GM19351 (cell line): ENCODE results near the gene PAK1IP1.
"Not testable (repeated sequence)": the region's sequence is repeated elsewhere in the genome, so short reads cannot be mapped to it uniquely, and the experiment has no call there.

Experiments used
- ATAC-seq: cut with Tn5 transposase; IDR thresholded peaks from one replicate; pipeline ENCODE4 v1.9.1; 2021; ENCODE audit warnings: mild to moderate bottlenecking, moderate library complexity; ENCODE audit not compliant: unreplicated experiment

PAK1IP1 gene, protein sequence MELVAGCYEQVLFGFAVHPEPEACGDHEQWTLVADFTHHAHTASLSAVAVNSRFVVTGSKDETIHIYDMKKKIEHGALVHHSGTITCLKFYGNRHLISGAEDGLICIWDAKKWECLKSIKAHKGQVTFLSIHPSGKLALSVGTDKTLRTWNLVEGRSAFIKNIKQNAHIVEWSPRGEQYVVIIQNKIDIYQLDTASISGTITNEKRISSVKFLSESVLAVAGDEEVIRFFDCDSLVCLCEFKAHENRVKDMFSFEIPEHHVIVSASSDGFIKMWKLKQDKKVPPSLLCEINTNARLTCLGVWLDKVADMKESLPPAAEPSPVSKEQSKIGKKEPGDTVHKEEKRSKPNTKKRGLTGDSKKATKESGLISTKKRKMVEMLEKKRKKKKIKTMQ

DNA sequence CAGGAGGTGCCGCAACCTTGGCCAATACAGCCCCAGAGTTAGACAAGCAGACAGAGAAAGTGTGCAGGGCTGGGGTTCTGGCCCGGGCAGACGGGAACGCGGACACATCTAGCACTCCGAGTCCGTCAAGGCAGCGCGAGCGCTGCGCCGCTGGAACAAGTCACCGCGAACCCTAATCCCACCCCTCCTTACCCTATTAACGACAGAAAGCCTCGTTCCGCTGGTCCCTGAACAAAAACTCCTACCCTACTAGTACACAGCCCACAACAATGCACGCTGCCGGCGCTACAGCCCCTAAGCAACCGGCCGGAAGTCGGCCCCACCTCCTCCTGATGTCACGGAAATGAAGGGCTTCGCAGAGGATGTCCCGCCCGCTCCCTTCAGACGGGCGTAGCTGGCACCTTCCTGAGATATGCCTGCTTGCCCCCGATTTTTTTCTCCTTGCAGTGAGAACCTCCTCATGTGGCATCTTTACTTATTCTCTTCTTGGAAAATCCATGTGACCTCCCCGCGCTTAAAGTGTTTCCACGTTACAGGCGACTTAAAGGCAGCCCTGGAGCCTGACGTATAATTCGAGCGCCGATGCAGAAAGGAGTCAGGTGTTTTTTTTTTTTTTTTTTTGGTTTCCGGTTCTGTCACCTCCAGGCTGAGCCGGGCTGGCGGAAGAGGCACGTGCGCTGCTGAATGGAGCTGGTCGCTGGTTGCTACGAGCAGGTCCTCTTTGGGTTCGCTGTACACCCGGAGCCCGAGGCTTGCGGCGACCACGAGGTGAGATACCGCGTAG lies at the start of gene PAK1IP1, which contains the start of gene C6orf52:
Gene PAK1IP1 (plus strand): TSS at position 671 of the 784 bp plus-strand sequence. CDS start 14 bp downstream, at position 685.
Gene C6orf52 (minus strand): TSS at position 315 of the 784 bp plus-strand sequence. CDS start 7,066 bp downstream, outside the sequence.
- peak; percentile 98 for ATAC-seq

DNA sequence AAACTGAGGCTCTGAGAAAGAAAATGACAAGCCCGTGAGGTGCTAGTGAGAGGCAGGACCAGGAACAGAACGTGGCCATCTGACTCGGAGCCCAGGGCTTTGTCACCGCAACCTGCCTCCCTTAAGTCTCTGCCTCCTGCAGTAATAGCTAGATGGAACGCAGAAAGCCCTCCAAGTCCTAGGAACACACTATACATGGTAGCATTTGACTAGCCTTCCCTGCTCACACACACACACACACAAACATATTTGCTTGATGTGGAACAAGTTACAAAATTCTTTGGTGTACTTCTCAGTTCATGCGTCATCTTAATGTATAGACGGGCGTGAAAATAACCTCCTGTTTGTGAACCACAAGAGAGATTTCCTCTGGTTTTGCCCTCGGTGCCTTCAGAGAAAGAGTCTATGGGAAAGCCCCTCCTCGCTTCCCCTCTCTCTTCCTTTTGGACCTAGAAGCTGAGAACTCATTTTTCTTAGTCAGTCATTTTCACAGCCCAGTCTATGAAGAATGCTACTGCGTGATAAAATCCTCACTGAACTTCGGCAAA lies 39.2 kb upstream of the PAK1IP1 start:
- no peak for ATAC-seq

DNA sequence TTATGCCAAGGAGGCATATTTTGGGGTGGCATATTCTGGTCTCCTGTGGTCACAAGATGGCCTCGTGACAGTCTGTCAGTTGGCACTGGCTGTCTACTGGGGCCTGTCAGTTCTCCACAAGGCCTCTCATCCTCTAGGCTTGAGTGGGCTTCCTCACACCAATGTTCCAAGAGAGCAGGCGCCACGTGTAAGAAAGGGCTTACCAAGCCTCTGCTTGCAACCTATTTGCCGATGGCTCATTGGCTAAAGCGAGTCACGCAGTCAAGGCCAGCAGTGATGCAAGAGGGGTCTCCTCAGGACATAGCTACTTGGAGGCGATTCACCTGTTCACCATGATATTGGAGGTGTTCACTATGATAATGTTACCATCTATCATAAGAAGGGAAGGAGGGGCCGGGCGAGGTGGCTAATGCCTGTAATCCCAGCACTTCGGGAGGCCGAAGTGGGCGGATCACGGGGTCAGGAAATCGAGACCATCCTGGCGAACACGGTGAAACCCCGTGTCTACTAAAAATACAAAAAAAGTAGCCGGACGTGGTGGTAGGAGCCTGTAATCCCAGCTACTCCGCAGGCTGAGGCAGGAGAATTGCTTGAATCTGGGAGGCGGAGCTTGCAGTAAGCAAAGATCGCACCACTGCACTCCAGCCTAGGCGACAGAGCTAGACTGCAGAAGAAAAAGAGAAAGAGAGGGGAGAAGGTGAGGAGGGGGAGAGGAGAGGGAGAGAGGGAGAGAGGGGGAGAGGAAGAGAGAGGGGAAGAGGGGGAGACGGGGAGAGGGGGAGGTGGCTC lies 35.7 kb upstream of the PAK1IP1 start:
- ATAC-seq: no peak

DNA sequence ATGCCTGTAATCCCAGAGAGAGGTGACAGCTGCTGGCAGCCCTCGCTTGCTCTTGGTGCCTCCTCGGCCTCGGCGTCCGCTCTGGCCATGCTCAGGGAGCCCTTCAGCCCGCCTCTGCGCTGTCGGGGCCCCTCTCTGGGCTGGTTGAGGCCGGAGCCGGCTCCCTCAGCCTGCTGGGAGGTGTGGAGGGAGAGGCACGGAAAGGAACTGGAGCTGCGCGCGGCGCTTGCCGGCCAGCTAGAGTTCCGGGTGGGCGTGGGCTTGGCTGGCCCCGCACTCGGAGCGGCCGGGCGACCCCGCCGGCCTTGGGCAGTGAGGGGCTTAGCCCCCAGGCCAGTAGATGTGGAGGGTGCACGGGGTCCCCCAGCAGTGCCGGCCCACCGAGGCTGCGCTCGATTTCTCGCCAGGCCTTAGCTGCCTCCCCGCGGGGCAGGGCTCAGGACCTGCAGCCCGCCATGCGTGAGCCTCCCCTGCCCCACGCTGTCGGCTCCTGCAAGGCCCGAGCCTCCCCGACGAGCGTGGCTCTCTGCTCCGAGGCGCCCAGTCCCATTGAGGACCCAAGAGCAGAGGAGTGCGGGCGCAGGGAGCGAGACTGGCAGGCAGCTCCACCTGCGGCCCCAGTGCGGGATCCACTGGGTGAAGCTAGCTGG lies 34.9 kb upstream of the PAK1IP1 start:
- peak; percentile 62 for ATAC-seq

DNA sequence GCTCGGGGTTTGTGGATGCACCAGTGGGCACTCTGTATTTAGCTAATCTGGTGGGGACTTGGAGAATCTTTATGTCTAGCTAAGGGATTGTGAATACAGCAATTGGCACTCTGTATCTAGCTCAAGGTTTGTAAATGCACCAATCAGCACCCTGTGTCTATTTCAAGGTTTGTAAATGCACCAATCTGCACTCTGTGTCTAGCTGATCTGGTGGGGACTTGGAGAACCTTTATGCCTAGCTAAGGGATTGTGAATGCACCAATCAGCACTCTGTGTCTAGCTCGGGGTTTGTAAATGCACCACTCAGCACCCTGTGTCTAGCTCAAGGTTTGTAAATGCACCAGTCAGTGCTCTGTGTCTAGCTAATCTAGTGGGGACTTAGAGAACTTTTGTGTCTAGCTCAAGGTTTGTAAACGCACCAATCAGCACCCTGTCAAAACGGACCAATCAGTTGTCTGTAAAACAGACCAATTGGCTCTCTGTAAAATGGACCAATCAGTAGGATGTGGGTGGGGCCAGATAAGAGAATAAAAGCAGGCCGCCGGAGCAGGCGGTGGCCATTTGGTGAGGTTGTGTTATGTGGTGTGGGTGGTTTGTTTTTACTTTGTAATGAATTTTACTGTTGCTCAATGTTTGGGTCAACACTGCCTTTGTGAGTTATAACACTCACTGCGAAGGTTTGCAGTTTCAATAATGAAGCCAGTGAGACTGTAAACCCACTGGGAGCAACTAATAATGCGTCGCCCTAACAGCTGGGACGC lies 34.2 kb upstream of the PAK1IP1 start:
- not testable (repeated sequence) for ATAC-seq

DNA sequence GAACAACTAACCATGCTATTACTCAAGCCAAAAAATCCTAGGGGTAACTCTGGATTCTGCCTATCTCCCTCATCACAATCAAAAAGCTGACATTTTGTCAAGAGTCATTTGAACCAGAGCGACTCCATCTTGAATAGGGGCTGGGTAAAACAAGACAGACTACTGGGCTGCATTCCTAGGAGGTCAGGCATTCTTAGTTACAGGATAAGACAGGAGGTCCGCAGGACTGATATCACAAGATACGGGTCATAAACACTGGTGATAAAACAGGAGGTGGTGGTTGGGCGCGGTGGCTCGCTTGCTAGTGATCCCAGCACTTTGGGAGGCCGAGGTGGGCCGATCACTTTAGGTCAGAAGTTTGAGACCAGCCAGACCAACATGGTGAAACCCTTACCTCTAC lies 32.6 kb upstream of the PAK1IP1 start:
- ATAC-seq: no peak

DNA sequence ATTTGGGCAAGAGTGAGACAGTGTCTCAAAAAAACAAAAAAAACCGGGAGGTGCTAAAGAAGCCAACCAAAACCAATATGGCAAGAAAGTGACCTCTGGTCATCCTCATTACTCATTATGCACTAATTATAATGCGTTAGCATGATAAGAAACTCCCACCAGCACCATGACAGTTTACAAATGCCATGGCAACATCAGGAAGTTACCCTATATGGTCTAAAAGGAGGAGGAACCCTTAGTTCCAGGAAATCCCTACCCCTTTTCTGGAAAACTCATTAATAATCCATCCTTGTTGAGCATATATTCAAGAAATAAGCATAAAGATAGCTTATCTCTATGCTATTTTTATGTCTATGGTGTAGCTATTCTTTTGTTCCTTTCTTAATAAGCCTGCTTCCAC lies 32.0 kb upstream of the PAK1IP1 start:
- no peak for ATAC-seq

DNA sequence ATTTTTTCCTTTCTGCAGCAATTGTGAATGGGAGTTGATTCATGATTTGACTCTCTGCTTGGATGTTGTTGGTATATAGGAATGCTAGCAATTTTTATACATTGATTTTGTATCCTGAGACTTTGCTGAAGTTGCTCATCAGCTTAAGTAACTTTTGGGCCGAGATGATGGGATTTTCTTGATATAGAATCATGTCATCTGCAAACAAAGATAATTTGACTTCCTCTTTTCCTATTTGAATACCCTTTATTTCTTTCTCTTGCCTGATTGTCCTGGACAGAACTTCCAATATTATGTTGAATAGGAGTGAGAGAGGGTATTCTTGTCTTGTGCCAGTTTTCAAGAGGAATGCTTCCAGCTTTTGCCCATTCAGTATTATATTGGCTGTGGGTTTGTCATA lies 29.2 kb upstream of the PAK1IP1 start:
- not testable (repeated sequence) for ATAC-seq

DNA sequence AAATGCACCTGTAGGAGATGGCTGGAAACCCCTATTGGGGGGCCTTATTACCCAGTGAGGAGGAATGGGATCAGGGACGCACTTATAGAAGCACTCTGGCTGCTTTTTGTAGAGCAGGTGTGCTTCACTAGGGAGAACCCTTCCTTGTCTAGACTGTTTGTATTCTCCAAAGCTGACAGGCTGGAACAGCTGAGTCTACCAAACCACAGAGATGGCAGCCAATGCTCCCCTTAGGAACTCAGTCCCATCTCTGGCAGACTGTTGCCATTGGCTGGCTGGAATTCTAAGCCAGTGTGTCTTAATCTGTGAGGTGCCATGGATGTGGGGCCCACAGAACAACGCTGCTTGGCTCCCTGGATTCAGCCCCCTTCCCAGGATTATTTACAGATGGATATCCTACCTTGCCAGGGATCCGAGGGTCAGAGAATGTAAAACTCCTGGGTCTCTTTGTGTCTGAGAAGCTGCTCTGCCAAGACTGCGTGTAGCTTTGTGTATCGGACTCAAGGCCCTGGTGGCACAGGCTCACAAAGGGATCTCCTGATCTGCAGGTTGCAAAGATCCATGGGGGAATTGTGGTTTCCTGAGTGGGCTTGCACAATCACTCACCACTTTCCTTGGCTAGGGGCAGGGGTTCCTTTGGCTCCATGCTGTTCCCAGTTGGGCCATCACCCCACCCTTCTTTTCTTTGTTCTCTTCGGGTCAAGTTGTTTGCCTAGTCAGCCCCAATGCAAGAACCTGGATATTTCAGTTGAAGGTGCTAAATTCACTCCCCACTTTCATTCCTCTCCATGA lies 26.4 kb upstream of the PAK1IP1 start:
- ATAC-seq: no peak

DNA sequence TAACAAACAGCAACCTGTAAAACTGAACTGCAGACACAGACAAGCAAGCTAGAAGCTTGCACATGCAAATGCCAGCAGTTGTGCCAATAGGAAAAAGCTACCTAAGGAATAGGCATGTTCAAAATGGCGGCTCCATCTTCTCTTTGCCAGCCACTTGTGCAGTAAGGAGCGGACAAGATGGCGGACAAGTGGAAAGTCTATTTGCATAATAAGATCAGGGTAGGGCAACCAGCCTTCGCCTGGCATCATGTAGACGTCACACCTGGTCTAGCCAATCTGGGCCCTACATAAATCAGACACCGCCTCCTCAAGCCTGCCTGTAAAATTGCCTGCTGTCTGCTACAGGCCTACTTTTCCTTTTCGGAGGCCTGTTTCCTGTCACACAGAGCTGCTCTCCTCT lies 18.4 kb upstream of the PAK1IP1 start:
- ATAC-seq: no peak

DNA sequence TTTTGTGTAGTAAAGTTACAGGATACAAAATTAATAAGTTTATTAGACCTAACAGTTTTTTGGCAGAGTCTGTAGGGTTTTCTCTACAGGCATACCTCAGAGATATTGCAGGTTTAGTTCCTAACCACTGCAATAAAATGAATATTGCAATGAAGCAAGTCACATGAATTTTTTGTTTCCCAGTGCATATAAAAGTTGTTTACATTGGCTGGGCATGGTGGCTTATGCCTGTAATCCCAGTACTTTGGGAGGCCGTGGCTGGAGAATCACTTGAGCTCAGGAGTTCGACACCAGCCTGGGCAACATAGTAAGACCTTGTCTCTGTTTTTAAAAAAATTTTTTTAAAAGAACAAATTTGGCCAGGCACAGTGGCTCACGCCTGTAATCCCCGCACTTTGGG lies 16.3 kb upstream of the PAK1IP1 start:
- no peak for ATAC-seq

DNA sequence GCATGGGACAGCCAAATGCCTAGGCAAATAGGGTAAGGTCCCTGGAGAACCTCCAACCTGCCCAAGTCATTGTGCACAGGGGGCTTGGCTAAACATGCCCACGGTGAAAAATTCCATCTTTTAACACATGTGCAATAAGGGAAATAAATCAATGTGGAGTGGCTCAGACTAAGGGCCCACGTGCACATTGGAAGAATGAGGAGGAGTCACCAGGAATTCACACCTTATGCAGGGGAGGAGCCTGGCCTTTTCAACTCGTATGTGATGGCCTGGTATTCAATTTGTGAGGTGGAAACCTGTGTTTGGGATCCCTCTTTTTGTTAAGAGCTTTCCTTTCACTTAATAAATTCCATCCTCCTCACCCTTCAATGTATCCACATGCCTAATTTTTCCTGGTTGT lies 13.0 kb upstream of the PAK1IP1 start:
- ATAC-seq: no peak

DNA sequence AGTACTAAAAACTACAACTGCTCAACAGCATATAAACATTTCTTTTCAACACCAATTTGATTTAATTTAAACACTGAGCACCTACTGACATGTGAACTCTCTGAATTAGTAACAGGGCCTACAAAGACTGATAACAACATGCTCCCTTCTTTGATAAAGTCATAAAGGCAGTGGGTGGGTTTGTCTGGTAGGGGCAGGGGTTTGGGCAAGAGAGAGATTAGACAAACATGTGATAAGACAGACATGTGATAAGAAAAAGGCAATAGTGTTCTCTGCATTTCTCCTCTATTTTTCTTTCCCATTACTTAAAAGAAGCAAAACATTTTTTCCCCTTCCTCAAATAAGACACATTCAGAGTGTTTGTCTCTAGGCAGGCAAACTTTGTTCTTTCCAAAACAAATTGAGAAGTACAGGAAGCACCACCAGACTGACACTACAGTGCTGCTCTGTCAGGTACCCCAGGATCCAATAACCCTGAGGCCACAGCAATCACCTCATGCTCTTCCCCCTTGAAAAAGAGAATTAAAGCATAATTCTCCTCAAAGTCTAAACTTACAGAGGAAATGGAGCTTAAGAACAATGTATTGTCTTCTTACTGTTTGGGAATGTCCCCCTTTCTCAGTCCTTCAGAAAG lies 12.3 kb upstream of the PAK1IP1 start:
- no peak for ATAC-seq

DNA sequence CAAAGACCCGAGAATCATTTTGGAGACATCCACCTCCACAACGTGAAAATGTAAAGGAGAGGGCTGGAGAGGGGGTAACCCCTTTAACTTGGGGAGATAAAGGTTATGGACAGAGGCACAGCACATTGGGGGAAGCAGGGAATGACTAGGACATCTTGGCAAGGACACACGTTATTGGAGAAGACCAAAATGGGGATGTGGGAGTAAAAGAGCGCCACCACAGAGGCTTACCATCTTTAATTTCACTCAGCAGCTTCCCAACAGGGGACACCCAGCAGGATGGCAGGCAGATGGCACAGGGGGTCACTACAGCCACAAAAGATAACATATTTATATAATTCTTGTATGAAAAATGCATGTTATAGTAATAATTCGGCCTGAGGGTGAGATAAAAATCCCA lies 10.2 kb upstream of the PAK1IP1 start:
- no peak for ATAC-seq

DNA sequence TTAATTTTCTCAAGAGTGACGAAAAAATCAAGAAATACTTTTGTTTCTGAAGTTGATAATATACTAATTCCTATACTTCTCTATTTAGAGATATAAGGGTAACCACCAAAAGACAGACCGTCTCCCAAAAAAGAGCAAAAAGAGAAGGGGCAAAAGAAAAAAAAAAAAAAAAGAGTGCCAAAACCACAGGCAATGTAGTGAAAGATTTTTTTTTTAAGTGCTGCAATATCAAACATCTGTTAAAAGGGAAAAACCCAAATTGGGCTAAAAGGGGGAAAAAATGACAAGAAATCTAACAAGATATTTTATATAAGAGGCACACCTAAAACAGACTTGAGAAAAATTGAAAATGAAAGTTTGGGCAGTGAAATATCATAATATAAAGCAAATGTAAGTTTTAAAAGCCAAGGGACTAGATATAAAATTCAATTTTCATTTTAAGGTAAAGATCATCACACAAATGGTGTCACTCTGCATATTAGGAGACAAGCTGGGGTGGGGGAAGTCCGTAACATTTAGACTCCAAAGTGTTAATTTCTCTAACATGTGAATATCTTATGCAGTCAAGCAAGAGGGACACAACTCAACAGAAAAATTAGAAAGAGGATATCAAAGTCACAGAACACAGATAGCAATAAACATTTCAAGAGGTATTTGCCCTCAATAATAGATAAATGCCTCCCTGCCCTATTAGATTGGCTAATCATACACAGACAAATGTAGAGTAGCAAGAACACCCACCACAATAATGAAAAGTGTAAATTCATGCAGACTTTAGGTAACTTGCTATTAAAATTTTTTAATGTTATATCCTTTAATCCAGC lies 9.5 kb upstream of the PAK1IP1 start:
- ATAC-seq: no peak

DNA sequence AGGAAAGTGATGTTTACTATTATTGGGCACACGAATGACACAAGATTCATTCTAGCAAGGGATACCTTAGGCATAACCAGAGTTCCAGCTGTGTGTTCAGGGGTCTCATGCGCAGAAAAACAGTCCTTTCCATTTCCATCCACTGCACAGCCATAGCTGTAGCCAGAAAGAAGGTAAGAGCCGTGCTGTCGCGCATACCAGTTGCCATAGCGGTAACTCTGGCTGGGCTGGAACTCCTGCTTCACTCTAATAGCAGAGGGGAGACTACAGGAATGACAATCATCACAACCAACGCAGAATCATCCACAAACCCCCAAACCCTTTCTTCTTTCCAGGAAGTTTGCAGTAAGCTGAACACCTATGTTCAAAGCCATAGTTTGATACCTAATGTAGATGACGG lies 7.9 kb upstream of the PAK1IP1 start:
- no peak for ATAC-seq

DNA sequence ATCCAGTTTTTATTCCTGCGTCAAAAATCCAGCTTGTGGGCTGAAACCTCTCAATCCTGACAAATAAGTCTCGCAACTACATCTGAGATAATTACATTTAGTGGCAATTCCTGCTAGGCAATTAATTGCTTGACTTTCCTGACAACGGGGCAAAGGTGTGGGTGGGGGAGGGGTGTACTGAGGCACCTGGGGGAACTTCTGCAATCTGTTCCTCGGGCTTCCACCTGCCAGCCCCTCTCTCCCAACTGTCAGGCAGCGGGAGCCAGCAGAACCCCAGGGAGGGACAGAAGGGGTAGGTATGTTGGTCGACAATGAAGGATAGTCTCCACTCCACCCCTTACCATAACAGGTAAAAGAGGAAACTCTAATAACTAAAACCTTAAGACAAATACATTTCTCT lies 7.2 kb upstream of the PAK1IP1 start:
- no peak for ATAC-seq
